Loucy (cell line): ENCODE data around the gene SLC38A7.

Experiments used
- EZH2phosphoT487 ChIP-seq: fragments of 200-600 bp; IDR thresholded peaks from 2 replicates; pipeline ENCODE4 v1.6.1; 2018; ENCODE audit warnings: antibody characterized with exemption, mild to moderate bottlenecking, moderate library complexity, borderline replicate concordance
- TF ChIP-seq, protein P1 (sequence below): fragments of 200-600 bp; sonication (generic); conservative IDR thresholded peaks from 2 replicates; pipeline ENCODE4 v1.5.1; 2014; ENCODE audit warnings: mild to moderate bottlenecking, antibody characterized with exemption, low read length

DNA sequence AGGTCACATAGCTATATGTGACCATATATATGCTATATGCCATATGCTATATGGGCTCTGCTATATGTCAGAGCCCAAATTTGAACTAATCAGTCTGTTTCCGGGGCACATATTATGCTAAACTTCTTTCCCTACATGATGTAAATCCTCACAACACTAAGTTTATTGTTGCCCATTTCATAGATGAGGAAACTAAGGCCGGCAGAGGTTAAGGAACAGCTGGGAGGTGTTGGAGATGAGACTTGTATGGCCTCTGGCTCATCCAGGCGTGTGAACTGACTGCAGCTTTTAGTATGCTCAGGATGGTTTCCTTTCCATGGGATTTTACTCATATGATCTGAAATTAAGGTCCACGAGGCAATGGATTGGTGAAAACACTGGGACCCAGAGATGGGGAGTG is 37.5 kb downstream of the SLC38A7 start:
- TF ChIP-seq, protein P1, sequence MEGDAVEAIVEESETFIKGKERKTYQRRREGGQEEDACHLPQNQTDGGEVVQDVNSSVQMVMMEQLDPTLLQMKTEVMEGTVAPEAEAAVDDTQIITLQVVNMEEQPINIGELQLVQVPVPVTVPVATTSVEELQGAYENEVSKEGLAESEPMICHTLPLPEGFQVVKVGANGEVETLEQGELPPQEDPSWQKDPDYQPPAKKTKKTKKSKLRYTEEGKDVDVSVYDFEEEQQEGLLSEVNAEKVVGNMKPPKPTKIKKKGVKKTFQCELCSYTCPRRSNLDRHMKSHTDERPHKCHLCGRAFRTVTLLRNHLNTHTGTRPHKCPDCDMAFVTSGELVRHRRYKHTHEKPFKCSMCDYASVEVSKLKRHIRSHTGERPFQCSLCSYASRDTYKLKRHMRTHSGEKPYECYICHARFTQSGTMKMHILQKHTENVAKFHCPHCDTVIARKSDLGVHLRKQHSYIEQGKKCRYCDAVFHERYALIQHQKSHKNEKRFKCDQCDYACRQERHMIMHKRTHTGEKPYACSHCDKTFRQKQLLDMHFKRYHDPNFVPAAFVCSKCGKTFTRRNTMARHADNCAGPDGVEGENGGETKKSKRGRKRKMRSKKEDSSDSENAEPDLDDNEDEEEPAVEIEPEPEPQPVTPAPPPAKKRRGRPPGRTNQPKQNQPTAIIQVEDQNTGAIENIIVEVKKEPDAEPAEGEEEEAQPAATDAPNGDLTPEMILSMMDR, result no peak
- no peak for TF ChIP-seq EZH2phosphoT487
